Left cardiac atrium (tissue), 4 donors: ENCODE results near the gene SOD3. TPM values are rescaled to one million over a fixed set of nuclear protein-coding genes. Genes with fewer than 3 reads are reported as not detected.

Experiments
- ATAC-seq, 2 donors: fragments of 200-7000 bp; cut with Tn5 transposase; one replicate each; pipeline ENCODE4 v1.9.1; 2020; ENCODE audit warnings: mild to moderate bottlenecking in 2 of 2, moderate library complexity in 2 of 2
- DNase-seq: peaks from one replicate; pipeline ENCODE4 v3.0.0-alpha.2; 2020
- intact Hi-C, 2 donors: fragments of 100-400 bp; cut with DNase I; formaldehyde crosslinking; loops; one replicate each; pipeline versions ENCODE4 v1.14.1 to v1.15.1; 2022 to 2023
- long read RNA-seq: library from polyadenylated mRNA; unstranded; transcript quantifications from one replicate; pipeline ENCODE4 v2.0.0, GENCODE V29; 2021
- total RNA-seq, 2 donors: library from RNA; stranded (reverse); fragmentation: NEBNext Ultra II Directional; extraction: Animal tissue kit (Norgen Biotek cat#: 25700); gene quantifications; one replicate each; pipeline ENCODE4 v1.2.1, GENCODE V29; 2021
- donor health status: DM: no; HTN: yes; CAD: no.
- donor health status: DM: no; HTN: yes; CAD: no; lungs with severe emphysema.
- donor health status: DM: yes; HTN: yes; CAD: no.
- donor health status: Dilated cardiomyopathy.

The SOD3 gene
- total RNA-seq = 100 to 1,000 TPM in 1 of 2 donors, 10 to 100 TPM in 1; 69.4 to 120 TPM
- long read RNA-seq, partial matches to known transcripts = 0 of 4 reads
- long read RNA-seq, other reads (novel, unspliced or antisense) = 3 of 4 reads

- ATAC-seq (peak; percentile 96 to 97), DNase-seq (peak; percentile 83)
- intact Hi-C loops = loop anchor here in 1 of 2 donors (10.0 kb wide), 2 partner anchors 210 to 310 kb away; partner anchors contain the start of gene DHX15
Measured at GRCh38 chr4:24794916-24795665, at the start of gene SOD3. Gene SOD3 (plus strand): TSS chr4:24795573. CDS start chr4:24799522, 3,949 bp downstream.

DNA sequence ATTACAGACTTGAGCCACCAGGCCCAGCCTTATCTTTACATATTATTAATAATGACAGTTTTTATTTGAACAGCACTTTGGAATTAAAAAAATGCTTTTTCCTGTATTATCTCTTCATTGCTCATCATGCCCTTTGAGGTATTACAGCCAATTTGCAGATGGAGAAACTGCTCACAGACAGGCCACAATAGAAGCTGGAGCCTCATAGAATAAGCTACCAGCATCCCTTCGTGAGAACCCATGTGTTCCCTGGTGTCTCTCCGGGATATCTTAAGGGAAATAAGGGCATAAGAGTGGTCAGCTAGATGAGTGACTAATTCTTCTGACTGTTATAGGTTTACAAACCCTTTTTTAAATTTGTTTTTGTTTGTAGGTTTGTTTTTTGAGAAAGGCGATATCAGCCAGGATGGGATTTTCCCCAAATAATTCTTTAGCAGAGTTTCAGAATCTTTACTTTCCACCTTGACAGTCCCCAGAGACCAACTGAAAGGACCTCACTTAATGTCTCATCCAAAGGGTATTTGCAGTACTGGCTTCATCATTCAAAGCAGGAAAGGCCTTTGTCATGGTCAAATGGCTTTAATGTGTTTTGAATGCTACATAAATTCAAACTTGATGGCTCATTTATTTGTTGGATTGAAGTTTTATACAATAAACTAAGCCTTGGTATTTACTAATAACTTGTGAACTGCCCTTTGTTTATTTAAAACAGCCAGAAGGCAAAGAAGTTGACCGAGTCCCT is 48.0 kb upstream of the SOD3 start:
- intact Hi-C loops = no loop called here
- DNase-seq (no peak), ATAC-seq (no peak)

- no peak for DNase-seq
- ATAC-seq = no peak
- intact Hi-C loops = no loop called here
Measured at GRCh38 chr4:24748023-24748422, 47.4 kb upstream of the SOD3 start.

DNA sequence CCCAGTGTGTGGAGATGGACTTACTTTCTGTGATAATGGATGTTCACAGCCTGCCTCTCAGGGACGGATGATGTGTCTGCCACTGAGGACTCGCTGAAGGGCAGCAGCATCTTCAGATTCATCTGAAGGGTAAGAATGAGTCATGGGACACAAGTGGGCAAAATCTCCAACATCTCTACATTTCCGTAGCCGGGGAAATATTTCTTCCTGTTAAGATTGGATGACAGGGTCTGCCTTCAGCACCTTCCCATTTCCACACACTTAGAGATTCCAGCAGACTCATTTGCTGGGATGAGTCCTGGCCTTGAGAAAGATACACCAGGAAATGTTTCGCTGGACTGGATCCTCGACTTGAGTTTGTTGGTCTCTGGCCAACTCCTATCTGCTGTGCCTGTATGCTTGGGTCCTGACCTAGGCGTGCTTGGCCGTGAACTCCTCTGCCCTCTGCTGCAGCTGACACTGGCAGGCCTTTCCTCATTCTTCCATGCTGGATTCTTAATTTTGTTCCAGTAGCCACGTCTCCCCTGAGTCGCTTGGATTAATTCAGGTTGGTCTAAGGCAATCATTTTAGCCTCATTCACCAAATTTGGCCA is 46.5 kb upstream of the SOD3 start:
- no peak for DNase-seq

GRCh38 chr4:24750106-24750505 is 45.3 kb upstream of the SOD3 start:
- DNase-seq (no peak), ATAC-seq (no peak)
- intact Hi-C loops = no loop called here

More for the DNA sequence above, 46.5 kb upstream of the SOD3 start:
- intact Hi-C loops = no loop called here
- no peak for ATAC-seq

DNA sequence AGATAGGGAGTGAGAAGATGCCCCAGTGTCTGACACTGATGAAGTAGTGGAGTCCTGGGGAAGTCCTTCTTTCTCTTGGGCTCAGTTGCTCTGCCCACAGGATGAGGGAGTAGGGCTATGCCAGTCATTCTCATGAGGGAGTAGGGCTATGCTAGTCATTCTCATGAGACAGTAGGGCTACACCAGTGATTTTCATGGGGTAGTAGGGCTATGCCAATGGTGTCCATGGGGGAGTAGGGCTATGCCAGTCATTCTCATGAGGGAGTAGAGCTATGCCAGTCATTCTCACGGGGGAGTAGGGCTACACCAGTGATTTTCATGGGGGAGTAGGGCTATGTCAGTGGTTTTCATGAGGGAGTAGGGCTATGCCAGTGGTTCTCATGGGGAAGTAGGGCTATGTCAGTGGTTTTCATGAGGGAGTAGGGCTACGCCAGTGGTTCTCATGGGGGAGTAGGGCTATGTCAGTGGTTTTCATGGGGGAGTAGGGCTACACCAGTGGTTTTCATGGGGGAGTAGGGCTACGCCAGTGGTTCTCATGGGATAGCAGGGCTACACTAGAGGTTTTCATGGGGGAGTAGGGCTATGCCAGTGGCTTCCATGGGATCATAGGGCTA is 43.3 kb upstream of the SOD3 start:
- ATAC-seq (no peak), DNase-seq (no peak)
- intact Hi-C loops = no loop called here

DNA sequence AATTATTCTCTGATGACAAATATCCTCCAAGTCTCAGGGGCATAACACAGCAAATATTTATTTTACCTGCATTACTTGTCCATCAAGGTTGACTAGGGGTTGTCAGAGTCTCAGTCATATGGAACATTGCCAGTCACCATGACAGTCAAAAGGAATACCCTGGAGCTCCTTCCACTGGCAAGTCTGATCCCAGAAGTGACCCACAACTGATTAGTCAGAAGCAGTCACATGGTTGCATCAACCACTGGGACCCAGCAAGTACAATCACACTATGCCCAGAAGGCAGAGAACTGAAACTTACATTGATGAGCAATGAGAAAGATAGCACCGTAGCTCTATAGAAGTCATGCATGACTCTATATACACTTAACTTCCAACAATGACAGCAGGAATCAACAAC is 41.9 kb upstream of the SOD3 start:
- intact Hi-C loops = no loop called here
- ATAC-seq (no peak), DNase-seq (no peak)

GRCh38 chr4:24754571-24754970 is 40.8 kb upstream of the SOD3 start:
- ATAC-seq = no peak
- DNase-seq = no peak
- intact Hi-C loops = no loop called here

DNA sequence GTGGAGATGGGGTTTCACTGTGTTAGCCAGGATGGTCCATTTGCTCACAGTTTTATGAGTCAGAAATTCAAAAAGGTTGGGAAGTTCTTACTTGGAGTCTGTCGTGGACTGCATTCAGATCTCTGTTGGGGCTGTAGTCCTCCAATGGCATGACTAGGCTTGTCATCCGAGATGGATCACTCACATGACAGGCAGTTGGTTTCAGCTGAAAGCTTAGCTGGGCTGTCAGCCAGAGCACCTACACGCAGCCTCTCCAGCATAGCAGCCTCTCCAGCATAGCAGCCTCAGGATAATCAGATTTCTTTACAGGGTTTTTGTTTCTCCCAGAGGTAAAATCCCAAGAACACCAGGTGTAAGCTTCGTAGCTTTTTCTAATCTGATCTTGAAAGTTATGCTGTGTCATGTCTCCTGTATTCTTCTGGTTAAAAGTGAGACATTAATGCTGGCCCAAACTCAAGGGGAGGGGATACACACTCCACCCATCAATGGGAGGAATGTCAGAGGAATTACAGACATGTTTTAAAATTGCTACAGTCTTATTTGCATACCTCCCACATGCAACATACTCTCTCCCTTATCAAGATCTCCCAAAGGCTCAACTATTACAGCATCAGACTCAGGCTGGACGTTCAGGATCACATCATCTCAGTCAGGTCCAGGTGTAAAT is 31.6 kb upstream of the SOD3 start:
- intact Hi-C loops = no loop called here
- no peak for DNase-seq
- ATAC-seq = peak; percentile 41 to 77

GRCh38 chr4:24764345-24764744 is 31.0 kb upstream of the SOD3 start:
- DNase-seq (no peak), ATAC-seq (no peak)
- intact Hi-C loops = no loop called here

DNA sequence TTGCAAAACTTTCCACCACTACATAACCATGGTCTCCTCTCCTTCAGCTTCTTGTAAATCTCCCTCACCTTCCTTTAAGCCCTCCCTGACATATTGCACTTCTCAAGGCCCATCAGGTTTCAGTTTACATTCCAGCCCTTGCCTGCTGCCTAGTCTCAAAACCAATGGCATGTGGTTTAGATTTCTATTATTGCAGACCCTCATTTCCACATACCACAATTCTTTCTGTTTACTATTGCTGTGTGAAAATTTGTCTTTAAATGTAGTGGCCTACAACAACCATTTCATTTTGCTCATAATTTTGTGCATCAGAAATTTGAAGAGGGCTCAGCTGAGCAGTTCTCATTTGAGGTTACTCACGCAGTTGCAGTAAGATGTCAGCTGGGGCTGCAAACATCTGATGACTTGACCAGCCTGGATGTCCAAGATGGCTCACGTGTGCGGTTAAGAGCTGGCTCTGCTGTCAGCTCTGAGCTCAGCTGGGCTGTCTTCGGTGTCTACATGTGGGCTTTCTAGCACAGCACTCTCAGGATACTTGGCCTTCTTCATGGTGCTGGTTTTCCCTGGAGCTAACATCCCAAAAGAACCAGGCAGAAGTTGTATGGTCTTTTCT is 29.9 kb upstream of the SOD3 start:
- intact Hi-C loops = no loop called here
- ATAC-seq (no peak), DNase-seq (no peak)

GRCh38 chr4:24768006-24768405 is 27.4 kb upstream of the SOD3 start:
- ATAC-seq = no peak
- intact Hi-C loops = no loop called here
- no peak for DNase-seq

GRCh38 chr4:24768604-24769003 is 26.8 kb upstream of the SOD3 start:
- DNase-seq = no peak
- no peak for ATAC-seq
- intact Hi-C loops = no loop called here

GRCh38 chr4:24769571-24769970 is 25.8 kb upstream of the SOD3 start:
- DNase-seq = no peak
- intact Hi-C loops = no loop called here

GRCh38 chr4:24770032-24770584 is 25.3 kb upstream of the SOD3 start:
- ATAC-seq = no peak
- intact Hi-C loops = no loop called here

More at GRCh38 chr4:24769571-24769970, 25.8 kb upstream of the SOD3 start:
- no peak for ATAC-seq

GRCh38 chr4:24770667-24771066 is 24.7 kb upstream of the SOD3 start:
- DNase-seq (no peak), ATAC-seq (no peak)
- intact Hi-C loops = no loop called here

More at GRCh38 chr4:24770032-24770584, 25.3 kb upstream of the SOD3 start:
- DNase-seq = no peak

GRCh38 chr4:24771241-24771640 is 24.1 kb upstream of the SOD3 start:
- intact Hi-C loops = no loop called here

GRCh38 chr4:24772061-24772705 is 23.2 kb upstream of the SOD3 start:
- intact Hi-C loops = no loop called here
- DNase-seq (no peak), ATAC-seq (no peak)

More at GRCh38 chr4:24771241-24771640, 24.1 kb upstream of the SOD3 start:
- DNase-seq (no peak), ATAC-seq (no peak)
